ENCODE measurements around the gene SEMA3D. TPM values are rescaled to one million over a fixed set of nuclear protein-coding genes. Genes with fewer than 3 reads are reported as not detected.

SEMA3D gene
- total RNA-seq, 1 donor from 2014 or later, result 1.4 TPM

DNA sequence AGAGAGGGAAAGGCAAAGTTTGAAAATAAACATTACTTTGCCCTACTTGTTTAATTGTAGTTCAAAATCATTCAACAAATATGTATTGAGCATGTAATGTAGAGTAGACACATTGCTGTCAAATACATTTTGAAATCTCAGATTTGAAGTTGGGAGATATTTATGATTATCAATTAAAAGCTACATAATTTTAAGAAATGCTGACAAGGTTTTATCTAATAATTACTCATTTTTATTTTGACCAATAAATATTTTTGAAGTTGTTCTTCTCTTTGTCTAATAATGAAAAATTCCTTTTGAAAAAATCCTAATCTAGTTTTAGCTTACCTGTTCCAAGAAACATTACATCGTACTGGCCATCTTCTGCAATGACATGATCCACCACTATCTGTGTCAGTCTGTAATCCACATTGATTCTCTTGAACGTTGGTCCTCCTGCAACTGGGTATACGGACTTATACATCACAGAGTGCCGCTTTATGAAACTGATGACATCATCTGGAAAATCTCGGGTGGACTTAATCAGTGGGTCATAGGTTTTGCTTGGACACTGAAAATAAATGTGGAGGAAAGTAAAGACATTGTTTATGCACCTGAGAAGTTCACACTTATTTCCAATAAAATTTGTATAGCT is 164.7 kb downstream of the SEMA3D start:
- Mint-ChIP-seq H3K4me3 (ENCODE audit: unreplicated experiment) (no peak overlapping the region), H3K27ac (ENCODE audit: unreplicated experiment) (no peak overlapping the region), H3K4me1 (ENCODE audit: low read depth) (peaks cover 17% of the 10 kb centered on the region), H3K27me3 (ENCODE audit: low read depth) (no peaks in the 10 kb centered on the region), H3K9me3 (ENCODE audit: low read depth) (no peaks in the 10 kb centered on the region), H3K36me3 (ENCODE audit: low read depth) (no peaks in the 10 kb centered on the region)
- DNase-seq (ENCODE audit: low spot score), result no peak
- TF ChIP-seq, protein P1, sequence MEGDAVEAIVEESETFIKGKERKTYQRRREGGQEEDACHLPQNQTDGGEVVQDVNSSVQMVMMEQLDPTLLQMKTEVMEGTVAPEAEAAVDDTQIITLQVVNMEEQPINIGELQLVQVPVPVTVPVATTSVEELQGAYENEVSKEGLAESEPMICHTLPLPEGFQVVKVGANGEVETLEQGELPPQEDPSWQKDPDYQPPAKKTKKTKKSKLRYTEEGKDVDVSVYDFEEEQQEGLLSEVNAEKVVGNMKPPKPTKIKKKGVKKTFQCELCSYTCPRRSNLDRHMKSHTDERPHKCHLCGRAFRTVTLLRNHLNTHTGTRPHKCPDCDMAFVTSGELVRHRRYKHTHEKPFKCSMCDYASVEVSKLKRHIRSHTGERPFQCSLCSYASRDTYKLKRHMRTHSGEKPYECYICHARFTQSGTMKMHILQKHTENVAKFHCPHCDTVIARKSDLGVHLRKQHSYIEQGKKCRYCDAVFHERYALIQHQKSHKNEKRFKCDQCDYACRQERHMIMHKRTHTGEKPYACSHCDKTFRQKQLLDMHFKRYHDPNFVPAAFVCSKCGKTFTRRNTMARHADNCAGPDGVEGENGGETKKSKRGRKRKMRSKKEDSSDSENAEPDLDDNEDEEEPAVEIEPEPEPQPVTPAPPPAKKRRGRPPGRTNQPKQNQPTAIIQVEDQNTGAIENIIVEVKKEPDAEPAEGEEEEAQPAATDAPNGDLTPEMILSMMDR (IDR thresholded peaks at IDR 0.05), result no peak

DNA sequence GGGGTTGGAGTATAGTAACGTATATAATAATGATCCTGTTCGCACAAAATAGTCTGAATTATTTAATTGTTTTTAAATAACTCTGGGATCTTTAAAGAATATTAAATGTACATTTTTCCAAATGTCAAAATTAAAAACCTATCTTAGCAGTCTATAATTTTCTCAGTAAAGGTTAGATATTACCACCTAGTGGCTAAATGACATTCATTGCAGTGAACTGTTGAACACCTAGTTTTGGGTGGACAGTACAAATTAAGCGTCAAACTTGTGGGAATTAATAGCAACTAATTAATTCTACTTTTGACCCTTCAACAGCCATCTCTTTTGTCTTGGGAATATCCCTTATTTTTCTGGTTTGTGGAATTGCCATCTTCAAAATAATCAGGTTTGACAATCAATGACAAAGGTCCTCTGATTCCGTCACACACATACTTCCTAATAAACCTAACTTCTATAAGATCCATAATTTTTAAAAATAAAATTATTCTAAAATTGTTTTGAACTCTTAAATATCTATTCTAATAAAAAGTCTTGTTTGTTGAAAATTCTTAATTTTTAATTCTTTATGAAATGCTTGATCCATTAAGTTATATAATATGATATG is 165.7 kb downstream of the SEMA3D start:
- no peak overlapping the region for H3K4me3 Mint-ChIP-seq (ENCODE audit: unreplicated experiment)
- H3K9me3 Mint-ChIP-seq (ENCODE audit: low read depth), result no peaks in the 10 kb centered on the region
- no peak overlapping the region for H3K27ac Mint-ChIP-seq (ENCODE audit: unreplicated experiment)
- H3K36me3 Mint-ChIP-seq (ENCODE audit: low read depth), result no peaks in the 10 kb centered on the region
- TF ChIP-seq, protein P1 (IDR thresholded peaks at IDR 0.05), result peak; percentile 97
- H3K4me1 Mint-ChIP-seq (ENCODE audit: low read depth), result peaks cover 16% of the 10 kb centered on the region
- no peak for DNase-seq (ENCODE audit: low spot score)
- H3K27me3 Mint-ChIP-seq (ENCODE audit: low read depth), result no peaks in the 10 kb centered on the region

DNA sequence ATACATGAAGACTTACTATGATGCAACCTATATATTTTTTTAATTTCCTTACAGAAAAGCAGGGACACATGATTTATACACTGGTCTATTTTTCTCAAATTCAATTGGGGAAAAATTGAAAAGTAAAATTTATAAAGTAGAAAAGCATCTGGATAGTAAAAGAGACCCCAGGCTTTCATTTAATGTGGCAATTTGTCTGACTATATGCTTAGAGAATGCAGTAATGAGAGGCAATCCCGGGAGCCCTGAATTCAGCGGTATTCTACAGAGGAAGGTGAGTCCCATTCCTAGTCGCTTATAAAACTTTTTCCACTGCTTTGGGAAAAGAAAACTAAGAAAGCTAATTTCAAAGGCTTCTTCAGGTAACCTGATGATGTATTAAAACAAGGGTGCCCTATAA is 167.1 kb downstream of the SEMA3D start:
- TF ChIP-seq, protein P1 (IDR thresholded peaks at IDR 0.05), result no peak
- Mint-ChIP-seq H3K27ac (ENCODE audit: unreplicated experiment) (no peak overlapping the region), H3K4me1 (ENCODE audit: low read depth) (peaks cover 5% of the 10 kb centered on the region), H3K36me3 (ENCODE audit: low read depth) (no peaks in the 10 kb centered on the region), H3K4me3 (ENCODE audit: unreplicated experiment) (no peak overlapping the region), H3K27me3 (ENCODE audit: low read depth) (no peaks in the 10 kb centered on the region), H3K9me3 (ENCODE audit: low read depth) (no peaks in the 10 kb centered on the region)
- DNase-seq (ENCODE audit: low spot score), result no peak

DNA sequence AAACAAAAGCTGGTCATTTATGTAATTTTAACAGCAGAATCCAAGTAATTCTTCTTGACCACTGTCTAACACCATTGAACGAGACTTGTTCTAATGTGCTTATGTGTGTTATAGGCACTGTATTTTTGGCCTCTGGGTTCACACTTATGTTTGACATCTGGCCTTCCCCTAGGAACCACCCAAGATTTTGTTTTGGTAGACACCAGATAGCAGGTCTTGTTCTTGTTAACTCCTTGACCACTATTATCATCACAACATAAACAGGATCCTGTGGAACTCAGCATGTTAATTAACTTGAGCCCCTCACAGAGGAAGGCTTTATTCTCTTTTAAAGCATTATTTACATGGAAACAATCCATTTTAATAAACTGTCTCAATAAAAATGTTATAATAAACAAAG is 167.7 kb downstream of the SEMA3D start:
- H3K27ac Mint-ChIP-seq (ENCODE audit: unreplicated experiment), result no peak overlapping the region
- no peaks in the 10 kb centered on the region for H3K27me3 Mint-ChIP-seq (ENCODE audit: low read depth)
- H3K9me3 Mint-ChIP-seq (ENCODE audit: low read depth), result no peaks in the 10 kb centered on the region
- no peaks in the 10 kb centered on the region for H3K36me3 Mint-ChIP-seq (ENCODE audit: low read depth)
- no peak overlapping the region for H3K4me3 Mint-ChIP-seq (ENCODE audit: unreplicated experiment)
- peaks cover 3% of the 10 kb centered on the region for H3K4me1 Mint-ChIP-seq (ENCODE audit: low read depth)
- no peak for DNase-seq (ENCODE audit: low spot score)
- TF ChIP-seq, protein P1 (IDR thresholded peaks at IDR 0.05), result no peak

DNA sequence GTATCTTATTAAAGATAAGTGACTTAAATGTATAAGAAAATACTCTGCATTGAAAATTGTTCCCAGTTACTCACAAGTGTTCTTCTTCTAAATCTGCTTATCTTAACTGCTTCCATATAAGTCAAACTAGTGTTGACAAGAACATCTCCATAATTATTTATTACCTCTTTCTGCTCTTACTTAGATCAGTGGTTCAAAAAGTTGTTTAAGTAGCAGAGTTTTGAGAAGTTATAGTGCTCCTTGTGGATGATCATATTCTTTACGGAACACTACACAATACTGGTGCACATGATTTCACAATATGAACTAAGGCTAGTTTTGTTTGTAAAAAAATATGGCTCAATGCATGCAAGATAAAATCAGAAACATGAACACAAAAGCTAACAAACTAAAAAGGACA is 168.4 kb downstream of the SEMA3D start:
- peaks cover 3% of the 10 kb centered on the region for H3K4me1 Mint-ChIP-seq (ENCODE audit: low read depth)
- H3K9me3 Mint-ChIP-seq (ENCODE audit: low read depth), result no peaks in the 10 kb centered on the region
- DNase-seq (ENCODE audit: low spot score), result no peak
- no peak overlapping the region for H3K4me3 Mint-ChIP-seq (ENCODE audit: unreplicated experiment)
- H3K27ac Mint-ChIP-seq (ENCODE audit: unreplicated experiment), result no peak overlapping the region
- no peaks in the 10 kb centered on the region for H3K27me3 Mint-ChIP-seq (ENCODE audit: low read depth)
- TF ChIP-seq, protein P1 (IDR thresholded peaks at IDR 0.05), result peak; percentile 41
- H3K36me3 Mint-ChIP-seq (ENCODE audit: low read depth), result no peaks in the 10 kb centered on the region
